ENCODE results near the gene PPP4C.

Gene PPP4C

GRCh38 chr16:30054451-30054850 is 21.3 kb upstream of the PPP4C start:
- Histone ChIP-seq H3K27me3 (ENCODE audit: control insufficient read depth in 3 of 3, insufficient read depth in 3 of 3, low read depth in 1 of 3, low read length in 3 of 3) (no peaks in the 10 kb centered on the region), H3K36me3 (replicated peaks in 1 of 2; ENCODE audit: control insufficient read depth in 2 of 2, insufficient read depth in 2 of 2, low read length in 2 of 2) (peaks cover 2 to 28% of the 10 kb centered on the region in 2 donors), H2BK5ac (ENCODE audit: low read length) (no peak overlapping the region), H3K4me3 (ENCODE audit: low read length in 2 of 2) (peak overlapping the region in 1 of 2 donors; percentile 28), H3K18ac (ENCODE audit: low read length) (no peak overlapping the region), H4K8ac (ENCODE audit: low read depth, low read length) (no peak overlapping the region), H3K14ac (ENCODE audit: low read length) (no peak overlapping the region), H2BK12ac (ENCODE audit: low read length) (peak overlapping the region; percentile 4), H3K9me3 (replicated peaks in 1 of 2; ENCODE audit: control insufficient read depth in 2 of 2, insufficient read depth in 1 of 2, low read depth in 1 of 2, low read length in 2 of 2) (no peaks in the 10 kb centered on the region), H3K9ac (ENCODE audit: low read depth, low read length, poor library complexity) (peak overlapping the region; percentile 32), H3K27ac (replicated peaks; ENCODE audit: low read length) (no peak overlapping the region), H2BK15ac (ENCODE audit: low read length) (no peak overlapping the region), H3K23ac (ENCODE audit: low read depth, low read length, poor library complexity) (no peak overlapping the region), H3K4me2 (ENCODE audit: insufficient read depth, low read length, poor library complexity, severe bottlenecking) (no peak overlapping the region), H2AFZ (ENCODE audit: low read length) (no peak overlapping the region), H3K79me1 (ENCODE audit: low read depth, low read length) (no peaks in the 10 kb centered on the region), H4K91ac (ENCODE audit: low read depth, low read length, poor library complexity) (peak overlapping the region; percentile 14), H3K4me1 (ENCODE audit: control insufficient read depth in 2 of 2, insufficient read depth in 1 of 2, low read depth in 1 of 2, low read length in 2 of 2) (peaks cover 4 to 6% of the 10 kb centered on the region in 2 donors), H2AK5ac (ENCODE audit: low read depth, low read length) (no peak overlapping the region), H2BK120ac (ENCODE audit: low read depth, low read length) (no peak overlapping the region), H3K4ac (ENCODE audit: low read length) (no peak overlapping the region)
- WGBS, 2 donors (ENCODE audit: extremely low coverage in 2 of 2, insufficient read length in 2 of 2, insufficient replicate concordance in 1 of 2) = no CpG with 5 or more reads among the region's 8 CpGs
- no peak for DNase-seq (ENCODE audit: low spot score)

DNA sequence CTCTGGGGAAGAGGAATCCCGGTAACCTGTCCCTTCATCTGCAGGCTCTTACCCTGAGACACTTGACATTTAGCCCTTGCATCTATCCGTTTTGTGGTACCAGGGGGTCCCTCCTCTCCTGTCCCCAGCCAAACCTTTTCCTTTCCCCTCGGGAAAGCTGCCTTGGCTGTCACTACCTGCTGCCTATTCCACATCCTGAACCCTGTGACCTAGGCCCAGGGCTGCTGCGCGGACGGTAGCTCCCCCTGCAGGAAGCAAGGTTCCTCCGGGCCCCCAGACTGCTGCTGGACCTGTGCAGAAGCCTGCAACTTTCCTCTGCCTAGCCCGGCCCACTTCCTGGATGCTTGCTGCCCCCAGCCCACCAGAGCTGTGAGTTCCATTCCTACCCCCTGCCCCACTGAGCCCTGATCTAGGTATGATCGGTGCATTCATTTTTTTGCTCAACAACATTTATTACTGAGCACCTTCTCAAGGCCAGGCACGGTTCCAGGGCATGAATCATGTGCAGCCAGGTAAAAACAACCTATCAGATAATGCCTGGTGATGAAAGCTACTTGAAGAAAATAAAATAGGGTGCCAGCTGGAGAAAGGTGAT is 20.7 kb upstream of the PPP4C start:
- Histone ChIP-seq H3K4me2 (ENCODE audit: insufficient read depth, low read length, poor library complexity, severe bottlenecking) (no peak overlapping the region), H2BK12ac (ENCODE audit: low read length) (no peak overlapping the region), H2BK15ac (ENCODE audit: low read length) (no peak overlapping the region), H3K36me3 (replicated peaks in 1 of 2; ENCODE audit: control insufficient read depth in 2 of 2, insufficient read depth in 2 of 2, low read length in 2 of 2) (peaks cover 2 to 34% of the 10 kb centered on the region in 2 donors), H3K27ac (replicated peaks; ENCODE audit: low read length) (no peak overlapping the region), H3K79me1 (ENCODE audit: low read depth, low read length) (no peaks in the 10 kb centered on the region), H3K18ac (ENCODE audit: low read length) (no peak overlapping the region), H2AFZ (ENCODE audit: low read length) (no peak overlapping the region), H2AK5ac (ENCODE audit: low read depth, low read length) (no peak overlapping the region), H3K14ac (ENCODE audit: low read length) (no peak overlapping the region), H4K91ac (ENCODE audit: low read depth, low read length, poor library complexity) (no peak overlapping the region), H3K4ac (ENCODE audit: low read length) (no peak overlapping the region), H3K27me3 (ENCODE audit: control insufficient read depth in 3 of 3, insufficient read depth in 3 of 3, low read depth in 1 of 3, low read length in 3 of 3) (no peaks in the 10 kb centered on the region), H3K23ac (ENCODE audit: low read depth, low read length, poor library complexity) (no peak overlapping the region), H3K4me3 (ENCODE audit: low read length in 2 of 2) (peak overlapping the region in 1 of 2 donors; percentile 28), H3K9me3 (replicated peaks in 1 of 2; ENCODE audit: control insufficient read depth in 2 of 2, insufficient read depth in 1 of 2, low read depth in 1 of 2, low read length in 2 of 2) (no peaks in the 10 kb centered on the region), H3K4me1 (ENCODE audit: control insufficient read depth in 2 of 2, insufficient read depth in 1 of 2, low read depth in 1 of 2, low read length in 2 of 2) (peaks cover 4 to 6% of the 10 kb centered on the region in 2 donors), H3K9ac (ENCODE audit: low read depth, low read length, poor library complexity) (no peak overlapping the region), H4K8ac (ENCODE audit: low read depth, low read length) (no peak overlapping the region), H2BK120ac (ENCODE audit: low read depth, low read length) (no peak overlapping the region), H2BK5ac (ENCODE audit: low read length) (no peak overlapping the region)
- WGBS, 2 donors (ENCODE audit: extremely low coverage in 2 of 2, insufficient read length in 2 of 2, insufficient replicate concordance in 1 of 2) = no CpG with 5 or more reads among the region's 10 CpGs
- no peak for DNase-seq (ENCODE audit: low spot score)

- peaks cover 12% of the 10 kb centered on the region in 2 donors for H3K4me1 ChIP-seq (ENCODE audit: control insufficient read depth in 2 of 2, insufficient read depth in 1 of 2, low read depth in 1 of 2, low read length in 2 of 2)
- no peaks in the 10 kb centered on the region for H3K27me3 ChIP-seq (ENCODE audit: control insufficient read depth in 3 of 3, insufficient read depth in 3 of 3, low read depth in 1 of 3, low read length in 3 of 3)
- H2BK5ac ChIP-seq (ENCODE audit: low read length) = no peak overlapping the region
- H3K23ac ChIP-seq (ENCODE audit: low read depth, low read length, poor library complexity) = no peak overlapping the region
- no peak overlapping the region for H2BK15ac ChIP-seq (ENCODE audit: low read length)
- no peak overlapping the region for H3K18ac ChIP-seq (ENCODE audit: low read length)
- no peak overlapping the region for H3K27ac ChIP-seq (replicated peaks; ENCODE audit: low read length)
- no peaks in the 10 kb centered on the region for H3K9me3 ChIP-seq (replicated peaks in 1 of 2; ENCODE audit: control insufficient read depth in 2 of 2, insufficient read depth in 1 of 2, low read depth in 1 of 2, low read length in 2 of 2)
- H3K79me1 ChIP-seq (ENCODE audit: low read depth, low read length) = no peaks in the 10 kb centered on the region
- H3K36me3 ChIP-seq (replicated peaks in 1 of 2; ENCODE audit: control insufficient read depth in 2 of 2, insufficient read depth in 2 of 2, low read length in 2 of 2) = peaks cover 3 to 44% of the 10 kb centered on the region in 2 donors
- WGBS, 2 donors (ENCODE audit: extremely low coverage in 2 of 2, insufficient read length in 2 of 2, insufficient replicate concordance in 1 of 2) = no CpG with 5 or more reads among the region's 4 CpGs
- no peak overlapping the region for H3K9ac ChIP-seq (ENCODE audit: low read depth, low read length, poor library complexity)
- H3K4ac ChIP-seq (ENCODE audit: low read length) = no peak overlapping the region
- no peak overlapping the region for H2AFZ ChIP-seq (ENCODE audit: low read length)
- no peak overlapping the region for H3K4me3 ChIP-seq (ENCODE audit: low read length in 2 of 2)
- H2BK120ac ChIP-seq (ENCODE audit: low read depth, low read length) = no peak overlapping the region
- H2BK12ac ChIP-seq (ENCODE audit: low read length) = no peak overlapping the region
- H4K91ac ChIP-seq (ENCODE audit: low read depth, low read length, poor library complexity) = no peak overlapping the region
- H3K4me2 ChIP-seq (ENCODE audit: insufficient read depth, low read length, poor library complexity, severe bottlenecking) = no peak overlapping the region
- no peak overlapping the region for H2AK5ac ChIP-seq (ENCODE audit: low read depth, low read length)
- no peak for DNase-seq (ENCODE audit: low spot score)
- no peak overlapping the region for H3K14ac ChIP-seq (ENCODE audit: low read length)
- H4K8ac ChIP-seq (ENCODE audit: low read depth, low read length) = no peak overlapping the region
Measured at GRCh38 chr16:30060346-30060745, 15.4 kb upstream of the PPP4C start.

DNA sequence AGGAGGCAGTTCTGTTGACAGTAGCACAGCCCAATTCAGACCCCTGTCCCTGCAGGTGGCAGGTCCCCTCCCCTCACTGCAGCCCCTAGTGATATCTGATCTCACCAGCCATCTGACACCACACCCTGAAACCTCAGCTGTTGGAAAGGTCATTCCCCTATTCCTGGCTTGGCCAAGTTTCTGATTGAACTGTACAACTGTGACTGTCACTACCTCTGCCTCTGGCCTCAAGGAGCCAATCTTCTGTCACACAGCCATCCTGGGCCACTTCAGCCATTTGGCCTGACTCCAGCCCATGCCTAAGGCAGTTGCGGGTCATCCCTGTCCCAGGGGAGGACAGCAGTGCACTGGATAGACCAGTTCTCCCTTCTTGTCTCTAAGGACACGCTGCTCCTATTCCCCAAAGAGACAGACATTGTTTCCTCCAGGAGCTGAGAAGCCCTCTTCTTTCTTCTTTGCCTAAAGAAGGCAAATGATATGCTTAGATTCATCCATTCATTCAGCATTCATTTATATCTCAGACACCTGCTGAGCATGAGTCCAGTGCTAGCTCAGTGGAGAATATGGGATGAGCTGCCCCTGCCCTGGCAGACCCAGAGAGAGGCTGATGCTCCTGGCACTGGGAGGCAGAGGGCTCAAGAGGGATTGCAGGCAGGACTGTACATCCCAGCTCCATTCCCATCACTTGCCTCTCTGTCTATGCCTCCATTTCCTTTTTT is 14.8 kb upstream of the PPP4C start:
- H3K9ac ChIP-seq (ENCODE audit: low read depth, low read length, poor library complexity) = peak overlapping the region; percentile 64
- no peak overlapping the region for H3K14ac ChIP-seq (ENCODE audit: low read length)
- no peak overlapping the region for H4K91ac ChIP-seq (ENCODE audit: low read depth, low read length, poor library complexity)
- no peak overlapping the region for H2BK5ac ChIP-seq (ENCODE audit: low read length)
- H3K23ac ChIP-seq (ENCODE audit: low read depth, low read length, poor library complexity) = no peak overlapping the region
- H3K4me2 ChIP-seq (ENCODE audit: insufficient read depth, low read length, poor library complexity, severe bottlenecking) = no peak overlapping the region
- no peak overlapping the region for H3K18ac ChIP-seq (ENCODE audit: low read length)
- no peaks in the 10 kb centered on the region for H3K9me3 ChIP-seq (replicated peaks in 1 of 2; ENCODE audit: control insufficient read depth in 2 of 2, insufficient read depth in 1 of 2, low read depth in 1 of 2, low read length in 2 of 2)
- peaks cover 3% of the 10 kb centered on the region for H3K79me1 ChIP-seq (ENCODE audit: low read depth, low read length)
- no peak for DNase-seq (ENCODE audit: low spot score)
- no peak overlapping the region for H2AFZ ChIP-seq (ENCODE audit: low read length)
- peaks cover 12% of the 10 kb centered on the region in 2 donors for H3K4me1 ChIP-seq (ENCODE audit: control insufficient read depth in 2 of 2, insufficient read depth in 1 of 2, low read depth in 1 of 2, low read length in 2 of 2)
- H2BK12ac ChIP-seq (ENCODE audit: low read length) = no peak overlapping the region
- no peak overlapping the region for H2BK120ac ChIP-seq (ENCODE audit: low read depth, low read length)
- no peak overlapping the region for H2BK15ac ChIP-seq (ENCODE audit: low read length)
- H3K36me3 ChIP-seq (replicated peaks in 1 of 2; ENCODE audit: control insufficient read depth in 2 of 2, insufficient read depth in 2 of 2, low read length in 2 of 2) = peaks cover 3 to 42% of the 10 kb centered on the region in 2 donors
- no peak overlapping the region for H3K4ac ChIP-seq (ENCODE audit: low read length)
- H3K4me3 ChIP-seq (ENCODE audit: low read length in 2 of 2) = no peak overlapping the region
- no peak overlapping the region for H2AK5ac ChIP-seq (ENCODE audit: low read depth, low read length)
- no peak overlapping the region for H3K27ac ChIP-seq (replicated peaks; ENCODE audit: low read length)
- no peak overlapping the region for H4K8ac ChIP-seq (ENCODE audit: low read depth, low read length)
- no peaks in the 10 kb centered on the region for H3K27me3 ChIP-seq (ENCODE audit: control insufficient read depth in 3 of 3, insufficient read depth in 3 of 3, low read depth in 1 of 3, low read length in 3 of 3)
- no CpG with 5 or more reads among the region's 2 CpGs for WGBS, 2 donors (ENCODE audit: extremely low coverage in 2 of 2, insufficient read length in 2 of 2, insufficient replicate concordance in 1 of 2)

Measured in neuronal stem cell (in vitro differentiated cells).